ENCODE measurements around the gene NTN3. TPM values are rescaled to one million over a fixed set of nuclear protein-coding genes. Genes with fewer than 3 reads are reported as not detected.

NTN3 gene
- polyA plus RNA-seq, 1 of the 3 experiments (the other 2 are of a cell fraction) = 0.28 TPM

- 95% methylated on average over 9 of the region's 11 CpGs for WGBS (ENCODE audit: low lambda C conversion rate)
- Histone ChIP-seq H3K4me1 (ENCODE audit: control insufficient read depth in 1 of 2, insufficient read depth in 2 of 2, low read depth in 1 of 2, low read length in 1 of 2) (peaks cover 0 to 3% of the 10 kb centered on the region in 2 experiments; a peak in 1 of 4 replicates), H3K27ac (ENCODE audit: low read depth in 2 of 2, low read length in 1 of 2) (no peak overlapping the region), H3K4me2 (no peak overlapping the region), H3K4me3 (ENCODE audit: low read depth in 2 of 2, low read length in 1 of 2) (no peak overlapping the region), H4K20me1 (ENCODE audit: insufficient read depth) (no peaks in the 10 kb centered on the region), H3K9me3 (no peaks in the 10 kb centered on the region), H3K27me3 (ENCODE audit: insufficient read depth) (no peaks in the 10 kb centered on the region), H3K9me2 (no peaks in the 10 kb centered on the region), H3K79me2 (ENCODE audit: insufficient read depth) (no peaks in the 10 kb centered on the region), H3F3A (replicated peaks; ENCODE audit: insufficient read depth) (peaks cover 4% of the 10 kb centered on the region), H3K36me3 (replicated peaks in 1 of 2; ENCODE audit: control insufficient read depth in 1 of 2, insufficient read depth in 2 of 2, low read length in 1 of 2) (no peaks in the 10 kb centered on the region), H3K9ac (no peak overlapping the region), H2AFZ (ENCODE audit: low read depth) (no peak overlapping the region)
- TF ChIP-seq FOXM1 (IDR thresholded peaks at IDR 0.05; ENCODE audit: low read depth) (no peak), TEAD4 (IDR thresholded peaks at IDR 0.05; ENCODE audit: borderline replicate concordance, insufficient read depth) (no peak), ZBTB33 (IDR thresholded peaks at IDR 0.05; ENCODE audit: borderline replicate concordance, low read depth) (no peak), GATA2 (CRISPR knock-in tag; IDR thresholded peaks at IDR 0.05) (no peak), ELF1 (IDR thresholded peaks at IDR 0.05) (no peak), RCOR1 (IDR thresholded peaks at IDR 0.05; ENCODE audit: low read length) (no peak), REST (IDR thresholded peaks at IDR 0.05; ENCODE audit: low read depth, low read length) (no peak), YY1 (IDR thresholded peaks at IDR 0.05; ENCODE audit: low read depth) (no peak), USF1 (IDR thresholded peaks at IDR 0.05; ENCODE audit: borderline replicate concordance, low read depth) (no peak), FOXJ3 (CRISPR knock-in tag; IDR thresholded peaks at IDR 0.05) (no peak), SIN3A (IDR thresholded peaks at IDR 0.05; ENCODE audit: borderline replicate concordance, low read depth, low read length) (no peak), PBX3 (IDR thresholded peaks at IDR 0.05) (no peak), EZH2phosphoT487 (IDR thresholded peaks at IDR 0.05; ENCODE audit: borderline replicate concordance, low read depth) (no peak), MXI1 (IDR thresholded peaks at IDR 0.05; ENCODE audit: low read depth, low read length) (no peak)
- ChIA-PET POLR2A (no interaction called here), CTCF (interaction anchor here (0.6 kb wide), 1 partner anchor 331 kb away, joined by 3 read pairs; no protein-coding TSS in a partner anchor)
- no peak for DNase-seq
Measured at GRCh38 chr16:2507665-2508064, 36.6 kb downstream of the NTN3 start.
